ENCODE data around the gene TLR2.

Gene TLR2

DNA sequence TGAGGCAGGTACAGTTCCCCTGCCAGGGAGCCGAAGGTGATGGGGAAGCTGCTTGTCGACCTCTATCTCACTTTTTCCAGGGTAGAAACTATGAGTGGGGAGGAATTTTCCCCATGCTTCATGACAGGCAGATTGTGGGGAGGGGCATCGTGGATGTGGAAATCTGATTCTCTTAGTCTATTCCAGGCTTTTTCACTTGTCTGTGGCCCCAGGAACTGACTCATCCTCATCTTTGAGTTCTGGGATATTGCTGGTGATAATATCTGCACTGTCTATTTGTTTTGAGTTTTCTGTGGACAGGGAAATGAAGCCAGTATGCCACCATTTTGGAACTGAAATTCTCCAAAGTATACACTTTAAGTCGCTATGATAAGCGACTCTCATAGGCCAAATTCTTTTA lies 7.6 kb upstream of the TLR2 start:
- H3K9me3 ChIP-seq (ENCODE audit: insufficient read depth, low read depth, low read length), result peaks cover 8% of the 10 kb centered on the region; the same call in 1 of the 2 replicates
- no peak overlapping the region for H3K9ac ChIP-seq (ENCODE audit: low read depth, low read length, poor library complexity, severe bottlenecking)
- no peaks in the 10 kb centered on the region for H4K20me1 ChIP-seq (ENCODE audit: insufficient read depth, low read length, poor library complexity, severe bottlenecking)
- no peaks in the 10 kb centered on the region for H3K27me3 ChIP-seq (ENCODE audit: insufficient read depth, low read length, poor library complexity, severe bottlenecking)
- TF ChIP-seq EZH2phosphoT487 (IDR thresholded peaks at IDR 0.05; ENCODE audit: borderline replicate concordance), result no peak
- TF ChIP-seq, protein P1, sequence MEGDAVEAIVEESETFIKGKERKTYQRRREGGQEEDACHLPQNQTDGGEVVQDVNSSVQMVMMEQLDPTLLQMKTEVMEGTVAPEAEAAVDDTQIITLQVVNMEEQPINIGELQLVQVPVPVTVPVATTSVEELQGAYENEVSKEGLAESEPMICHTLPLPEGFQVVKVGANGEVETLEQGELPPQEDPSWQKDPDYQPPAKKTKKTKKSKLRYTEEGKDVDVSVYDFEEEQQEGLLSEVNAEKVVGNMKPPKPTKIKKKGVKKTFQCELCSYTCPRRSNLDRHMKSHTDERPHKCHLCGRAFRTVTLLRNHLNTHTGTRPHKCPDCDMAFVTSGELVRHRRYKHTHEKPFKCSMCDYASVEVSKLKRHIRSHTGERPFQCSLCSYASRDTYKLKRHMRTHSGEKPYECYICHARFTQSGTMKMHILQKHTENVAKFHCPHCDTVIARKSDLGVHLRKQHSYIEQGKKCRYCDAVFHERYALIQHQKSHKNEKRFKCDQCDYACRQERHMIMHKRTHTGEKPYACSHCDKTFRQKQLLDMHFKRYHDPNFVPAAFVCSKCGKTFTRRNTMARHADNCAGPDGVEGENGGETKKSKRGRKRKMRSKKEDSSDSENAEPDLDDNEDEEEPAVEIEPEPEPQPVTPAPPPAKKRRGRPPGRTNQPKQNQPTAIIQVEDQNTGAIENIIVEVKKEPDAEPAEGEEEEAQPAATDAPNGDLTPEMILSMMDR (conservative IDR thresholded peaks at IDR 0.05; ENCODE audit: low read length), result no peak
- no peaks in the 10 kb centered on the region for H3K36me3 ChIP-seq (ENCODE audit: insufficient read depth, low read length)
- no peak overlapping the region for H2AFZ ChIP-seq (ENCODE audit: low read length)
- no peaks in the 10 kb centered on the region for H3K4me1 ChIP-seq (ENCODE audit: insufficient read depth, low read length, poor library complexity, severe bottlenecking)
- no peak overlapping the region for H3K4me2 ChIP-seq (ENCODE audit: low read depth, low read length, poor library complexity, severe bottlenecking)
- H3K79me2 ChIP-seq (ENCODE audit: insufficient read depth, low read length), result no peaks in the 10 kb centered on the region
- no peak overlapping the region for H3K4me3 ChIP-seq (ENCODE audit: low read length, poor library complexity, severe bottlenecking)
- H3F3A ChIP-seq (ENCODE audit: low read depth), result no peaks in the 10 kb centered on the region
- no peaks in the 10 kb centered on the region for H3K9me2 ChIP-seq (replicated peaks; ENCODE audit: low read depth, low read length)

DNA sequence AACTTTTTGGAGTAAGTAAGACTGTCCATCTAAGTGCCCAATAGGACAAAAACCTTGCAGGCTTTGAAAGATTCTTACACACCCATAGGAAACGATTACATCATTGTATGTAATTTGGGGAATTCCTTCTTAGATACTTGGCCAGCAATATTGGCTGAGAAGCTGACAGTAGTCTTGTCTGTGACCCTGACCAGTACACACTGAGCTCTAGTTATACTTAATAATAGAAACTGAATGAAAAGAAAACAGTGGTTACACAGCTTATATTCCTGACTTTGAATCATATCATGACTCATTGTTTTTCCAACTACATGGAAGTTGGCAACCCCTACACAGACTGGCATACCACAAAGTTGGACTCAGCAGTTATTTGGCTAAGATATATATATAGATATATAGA lies 7.1 kb upstream of the TLR2 start:
- H3K4me3 ChIP-seq (ENCODE audit: low read length, poor library complexity, severe bottlenecking), result no peak overlapping the region
- no peaks in the 10 kb centered on the region for H3K9me2 ChIP-seq (replicated peaks; ENCODE audit: low read depth, low read length)
- no peak overlapping the region for H3K4me2 ChIP-seq (ENCODE audit: low read depth, low read length, poor library complexity, severe bottlenecking)
- no peaks in the 10 kb centered on the region for H3K4me1 ChIP-seq (ENCODE audit: insufficient read depth, low read length, poor library complexity, severe bottlenecking)
- TF ChIP-seq EZH2phosphoT487 (IDR thresholded peaks at IDR 0.05; ENCODE audit: borderline replicate concordance), result no peak
- TF ChIP-seq, protein P1 (conservative IDR thresholded peaks at IDR 0.05; ENCODE audit: low read length), result no peak
- H3K79me2 ChIP-seq (ENCODE audit: insufficient read depth, low read length), result no peaks in the 10 kb centered on the region
- H2AFZ ChIP-seq (ENCODE audit: low read length), result no peak overlapping the region
- no peaks in the 10 kb centered on the region for H3F3A ChIP-seq (ENCODE audit: low read depth)
- no peaks in the 10 kb centered on the region for H4K20me1 ChIP-seq (ENCODE audit: insufficient read depth, low read length, poor library complexity, severe bottlenecking)
- no peaks in the 10 kb centered on the region for H3K27me3 ChIP-seq (ENCODE audit: insufficient read depth, low read length, poor library complexity, severe bottlenecking)
- no peak overlapping the region for H3K9ac ChIP-seq (ENCODE audit: low read depth, low read length, poor library complexity, severe bottlenecking)
- no peaks in the 10 kb centered on the region for H3K36me3 ChIP-seq (ENCODE audit: insufficient read depth, low read length)
- peaks cover 8% of the 10 kb centered on the region; the same call in 1 of the 2 replicates for H3K9me3 ChIP-seq (ENCODE audit: insufficient read depth, low read depth, low read length)

DNA sequence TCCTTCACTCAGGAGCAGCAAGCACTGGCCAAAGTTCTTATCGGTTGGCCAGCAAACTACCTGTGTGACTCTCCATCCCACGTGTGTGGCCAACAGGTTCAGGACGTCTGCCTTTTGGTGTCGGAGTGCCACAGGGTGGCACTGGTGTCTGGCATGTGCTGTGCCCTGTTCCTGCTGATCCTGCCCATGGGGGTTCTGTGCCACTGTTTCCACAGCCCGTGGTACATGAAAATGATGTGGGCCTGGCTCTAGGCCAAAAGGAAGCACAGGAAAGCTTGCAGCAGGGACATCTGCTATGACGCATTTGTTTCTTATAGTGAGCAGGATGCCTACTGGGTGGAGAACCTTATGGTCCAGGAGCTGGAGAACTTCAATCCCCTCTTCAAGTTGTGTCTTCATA lies 4.6 kb upstream of the TLR2 start:
- peaks cover 8% of the 10 kb centered on the region; the same call in 1 of the 2 replicates for H3K9me3 ChIP-seq (ENCODE audit: insufficient read depth, low read depth, low read length)

GRCh38 chr4:153683763-153684181 lies 308 bp upstream of the TLR2 start:
- Histone ChIP-seq H2AFZ (ENCODE audit: low read length) (no peak overlapping the region), H3K4me2 (ENCODE audit: low read depth, low read length, poor library complexity, severe bottlenecking) (no peak overlapping the region), H3K9me3 (ENCODE audit: insufficient read depth, low read depth, low read length) (peaks cover 10% of the 10 kb centered on the region; the same call in 1 of the 2 replicates), H3K79me2 (ENCODE audit: insufficient read depth, low read length) (no peaks in the 10 kb centered on the region), H3K9ac (ENCODE audit: low read depth, low read length, poor library complexity, severe bottlenecking) (no peak overlapping the region), H3F3A (ENCODE audit: low read depth) (no peaks in the 10 kb centered on the region), H3K27me3 (ENCODE audit: insufficient read depth, low read length, poor library complexity, severe bottlenecking) (no peaks in the 10 kb centered on the region), H3K36me3 (ENCODE audit: insufficient read depth, low read length) (no peaks in the 10 kb centered on the region), H3K9me2 (replicated peaks; ENCODE audit: low read depth, low read length) (no peaks in the 10 kb centered on the region), H3K4me1 (ENCODE audit: insufficient read depth, low read length, poor library complexity, severe bottlenecking) (no peaks in the 10 kb centered on the region), H3K4me3 (ENCODE audit: low read length, poor library complexity, severe bottlenecking) (no peak overlapping the region), H4K20me1 (ENCODE audit: insufficient read depth, low read length, poor library complexity, severe bottlenecking) (no peaks in the 10 kb centered on the region)
- TF ChIP-seq, protein P1 (conservative IDR thresholded peaks at IDR 0.05; ENCODE audit: low read length), result no peak
- TF ChIP-seq EZH2phosphoT487 (IDR thresholded peaks at IDR 0.05; ENCODE audit: borderline replicate concordance), result no peak

More for the DNA sequence above, 4.6 kb upstream of the TLR2 start:
- no peaks in the 10 kb centered on the region for H3K36me3 ChIP-seq (ENCODE audit: insufficient read depth, low read length)
- H4K20me1 ChIP-seq (ENCODE audit: insufficient read depth, low read length, poor library complexity, severe bottlenecking), result no peaks in the 10 kb centered on the region
- H3K4me3 ChIP-seq (ENCODE audit: low read length, poor library complexity, severe bottlenecking), result no peak overlapping the region
- no peaks in the 10 kb centered on the region for H3K79me2 ChIP-seq (ENCODE audit: insufficient read depth, low read length)
- no peak for TF ChIP-seq EZH2phosphoT487 (IDR thresholded peaks at IDR 0.05; ENCODE audit: borderline replicate concordance)
- H3K4me1 ChIP-seq (ENCODE audit: insufficient read depth, low read length, poor library complexity, severe bottlenecking), result no peaks in the 10 kb centered on the region
- H3F3A ChIP-seq (ENCODE audit: low read depth), result no peaks in the 10 kb centered on the region
- H3K4me2 ChIP-seq (ENCODE audit: low read depth, low read length, poor library complexity, severe bottlenecking), result no peak overlapping the region
- no peak overlapping the region for H3K9ac ChIP-seq (ENCODE audit: low read depth, low read length, poor library complexity, severe bottlenecking)
- H3K9me2 ChIP-seq (replicated peaks; ENCODE audit: low read depth, low read length), result no peaks in the 10 kb centered on the region
- H3K27me3 ChIP-seq (ENCODE audit: insufficient read depth, low read length, poor library complexity, severe bottlenecking), result no peaks in the 10 kb centered on the region
- H2AFZ ChIP-seq (ENCODE audit: low read length), result no peak overlapping the region

Data from Loucy (cell line).